Stimulated activated CD4-positive, alpha-beta T cell treated with anti-CD3 and anti-CD28 coated beads, Interleukin-2, amount 100 ng/mL, for 48 hours (primary cell): Measurements from ENCODE around the gene ARF6.

Experiments
- DNase-seq, 2 donors: peaks; one replicate each; pipeline ENCODE4 v3.0.0-alpha.2; 2020

Gene ARF6

DNA sequence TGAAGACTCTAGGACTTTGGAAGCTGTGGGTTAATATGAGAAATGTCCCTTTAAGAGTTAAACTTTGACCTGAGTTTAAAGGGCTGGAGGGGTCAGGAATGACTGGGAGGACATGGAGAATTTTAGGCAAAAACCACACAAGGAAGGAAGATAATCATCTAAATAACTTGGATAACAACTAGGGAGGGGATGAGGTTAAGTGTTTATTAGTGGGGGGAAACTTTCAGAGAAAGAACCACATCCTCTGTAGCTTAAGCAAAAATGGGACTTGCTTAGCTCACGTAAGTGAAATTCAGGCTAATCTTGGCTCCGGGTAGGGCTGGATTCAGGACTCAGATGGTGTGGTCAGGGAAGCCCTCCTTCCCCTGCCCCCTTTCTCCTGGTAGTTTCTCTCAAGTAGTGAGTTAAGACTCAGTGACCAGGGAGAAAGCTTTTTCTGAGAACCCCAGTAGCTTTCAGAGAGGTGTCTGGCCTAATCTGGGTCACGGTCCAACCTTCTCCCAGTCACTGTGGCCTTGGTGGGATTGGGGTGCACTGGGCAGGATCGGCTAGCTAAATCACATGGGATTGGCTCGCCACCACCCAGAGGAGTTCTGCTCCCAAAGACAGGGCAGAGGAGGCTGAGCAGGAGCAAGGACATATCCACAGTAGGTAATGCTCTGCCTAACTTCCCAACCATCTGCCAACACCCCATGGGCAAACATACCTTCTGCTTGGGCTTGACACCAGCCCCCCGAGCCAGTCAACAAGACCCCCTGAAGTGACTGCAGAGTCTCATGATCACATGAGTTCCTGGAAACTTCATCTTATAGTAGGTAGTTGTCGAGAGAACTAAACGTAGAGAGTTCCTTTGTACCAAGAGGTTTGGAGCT, 52.8 kb downstream of the ARF6 start:
- no peak for DNase-seq
